Activated naive CD8-positive, alpha-beta T cell treated with anti-CD3 and anti-CD28 coated beads for 36 hours (primary cell): ENCODE data around the gene ZBTB37. TPM values are rescaled to one million over a fixed set of nuclear protein-coding genes. Genes with fewer than 3 reads are reported as not detected.
A peak's percentile ranks its signal among the peaks of the same experiment; 100 is the strongest.
"Not testable (repeated sequence)": the region's sequence is repeated elsewhere in the genome, so short reads cannot be mapped to it uniquely, and the experiment has no call there.

Experiments used
- DNase-seq: peaks from one replicate; pipeline ENCODE4 v3.0.0; 2021
- H3K27ac Mint-ChIP-seq: one replicate; pipeline ENCODE4 v1.8.0; 2022; ENCODE audit warnings: mild to moderate bottlenecking, moderate library complexity, mixed read lengths
- H3K27me3 Mint-ChIP-seq: one replicate; pipeline ENCODE4 v1.8.0; 2022; ENCODE audit warnings: mild to moderate bottlenecking, mixed read lengths
- H3K36me3 Mint-ChIP-seq: one replicate; pipeline ENCODE4 v1.8.0; 2021; ENCODE audit warnings: mild to moderate bottlenecking, mixed read lengths
- H3K4me1 Mint-ChIP-seq: one replicate; pipeline ENCODE4 v1.8.0; 2021; ENCODE audit warnings: mixed read lengths
- H3K4me3 Mint-ChIP-seq: one replicate; pipeline ENCODE4 v1.8.0; 2022; ENCODE audit warnings: mild to moderate bottlenecking, moderate library complexity, mixed read lengths
- H3K9me3 Mint-ChIP-seq: one replicate; pipeline ENCODE4 v1.8.0; 2022; ENCODE audit warnings: mixed read lengths
- total RNA-seq, 2 experiments: library from RNA; stranded (reverse); gene quantifications; one replicate each; pipeline ENCODE4 v1.2.3, GENCODE V29; 2021

The ZBTB37 gene
- total RNA-seq, 2 experiments from 2014 or later: 7.3 to 8.0 TPM

- Mint-ChIP-seq H3K27me3 (no peaks in the 10 kb centered on the region), H3K4me3 (no peak overlapping the region), H3K4me1 (peaks cover 3% of the 10 kb centered on the region), H3K9me3 (no peaks in the 10 kb centered on the region), H3K36me3 (peaks cover 21% of the 10 kb centered on the region), H3K27ac (no peak overlapping the region)
- no peak for DNase-seq
Observed at GRCh38 chr1:173878251-173878650, 10.1 kb downstream of the ZBTB37 start.

- H3K27me3 Mint-ChIP-seq, H3K27ac Mint-ChIP-seq: not testable (repeated sequence)
Observed at GRCh38 chr1:173881117-173881516, 12.9 kb downstream of the ZBTB37 start.

GRCh38 chr1:173884701-173885100 is 16.5 kb downstream of the ZBTB37 start:
- peaks cover 17% of the 10 kb centered on the region for H3K4me1 Mint-ChIP-seq
- DNase-seq: no peak
- no peak overlapping the region for H3K27ac Mint-ChIP-seq
- no peaks in the 10 kb centered on the region for H3K27me3 Mint-ChIP-seq
- H3K36me3 Mint-ChIP-seq: peaks cover 19% of the 10 kb centered on the region
- no peaks in the 10 kb centered on the region for H3K9me3 Mint-ChIP-seq
- H3K4me3 Mint-ChIP-seq: no peak overlapping the region

More at GRCh38 chr1:173881117-173881516, 12.9 kb downstream of the ZBTB37 start:
- H3K36me3 Mint-ChIP-seq: peaks cover 18% of the 10 kb centered on the region
- DNase-seq, H3K4me1 Mint-ChIP-seq, H3K9me3 Mint-ChIP-seq, H3K4me3 Mint-ChIP-seq: not testable (repeated sequence)

GRCh38 chr1:173886746-173887611 is 18.8 kb downstream of the ZBTB37 start:
- DNase-seq: no peak
- no peaks in the 10 kb centered on the region for H3K27me3 Mint-ChIP-seq
- H3K27ac Mint-ChIP-seq: no peak overlapping the region
- no peaks in the 10 kb centered on the region for H3K9me3 Mint-ChIP-seq
- no peak overlapping the region for H3K4me3 Mint-ChIP-seq
- H3K36me3 Mint-ChIP-seq: peaks cover 22% of the 10 kb centered on the region
- peaks cover 17% of the 10 kb centered on the region for H3K4me1 Mint-ChIP-seq

GRCh38 chr1:173887627-173888026 is 19.4 kb downstream of the ZBTB37 start:
- Mint-ChIP-seq H3K36me3 (peaks cover 24% of the 10 kb centered on the region), H3K27me3 (no peaks in the 10 kb centered on the region), H3K9me3 (no peaks in the 10 kb centered on the region), H3K27ac (no peak overlapping the region), H3K4me1 (peaks cover 19% of the 10 kb centered on the region), H3K4me3 (no peak overlapping the region)
- DNase-seq: no peak

GRCh38 chr1:173888749-173889148 is 20.6 kb downstream of the ZBTB37 start:
- no peak for DNase-seq
- no peaks in the 10 kb centered on the region for H3K27me3 Mint-ChIP-seq
- peaks cover 19% of the 10 kb centered on the region for H3K4me1 Mint-ChIP-seq
- no peak overlapping the region for H3K4me3 Mint-ChIP-seq
- H3K9me3 Mint-ChIP-seq: no peaks in the 10 kb centered on the region
- H3K36me3 Mint-ChIP-seq: peaks cover 30% of the 10 kb centered on the region
- no peak overlapping the region for H3K27ac Mint-ChIP-seq

- Mint-ChIP-seq H3K27ac (no peak overlapping the region), H3K9me3 (no peaks in the 10 kb centered on the region), H3K36me3 (peaks cover 32% of the 10 kb centered on the region), H3K27me3 (no peaks in the 10 kb centered on the region), H3K4me3 (no peak overlapping the region), H3K4me1 (peaks cover 19% of the 10 kb centered on the region)
- no peak for DNase-seq
Observed at GRCh38 chr1:173889885-173890284, 21.7 kb downstream of the ZBTB37 start.

- Mint-ChIP-seq H3K4me1 (peaks cover 4% of the 10 kb centered on the region), H3K27me3 (no peaks in the 10 kb centered on the region), H3K27ac (no peak overlapping the region), H3K4me3 (no peak overlapping the region), H3K36me3 (peaks cover 24% of the 10 kb centered on the region), H3K9me3 (no peaks in the 10 kb centered on the region)
- DNase-seq: no peak
Observed at GRCh38 chr1:173893611-173894010, 25.4 kb downstream of the ZBTB37 start.

- no peak for DNase-seq
- Mint-ChIP-seq H3K4me1 (peaks cover 4% of the 10 kb centered on the region), H3K4me3 (no peak overlapping the region), H3K9me3 (no peaks in the 10 kb centered on the region), H3K36me3 (peaks cover 22% of the 10 kb centered on the region), H3K27me3 (no peaks in the 10 kb centered on the region), H3K27ac (no peak overlapping the region)
Observed at GRCh38 chr1:173894189-173894588, 26.0 kb downstream of the ZBTB37 start.

GRCh38 chr1:173900427-173900826 is 32.2 kb downstream of the ZBTB37 start:
- Mint-ChIP-seq H3K36me3 (peaks cover 9% of the 10 kb centered on the region), H3K4me3 (no peak overlapping the region), H3K9me3 (no peaks in the 10 kb centered on the region), H3K27ac (no peak overlapping the region), H3K4me1 (peaks cover 20% of the 10 kb centered on the region), H3K27me3 (no peaks in the 10 kb centered on the region)
- DNase-seq: no peak

GRCh38 chr1:173900992-173901391 is 32.8 kb downstream of the ZBTB37 start:
- H3K4me1 Mint-ChIP-seq: peaks cover 20% of the 10 kb centered on the region
- H3K4me3 Mint-ChIP-seq: no peak overlapping the region
- peaks cover 13% of the 10 kb centered on the region for H3K36me3 Mint-ChIP-seq
- H3K27me3 Mint-ChIP-seq: no peaks in the 10 kb centered on the region
- no peak for DNase-seq
- H3K9me3 Mint-ChIP-seq: peaks cover 2% of the 10 kb centered on the region
- no peak overlapping the region for H3K27ac Mint-ChIP-seq

- H3K9me3 Mint-ChIP-seq: peaks cover 2% of the 10 kb centered on the region
- no peak for DNase-seq
- H3K4me3 Mint-ChIP-seq: no peak overlapping the region
- no peak overlapping the region for H3K27ac Mint-ChIP-seq
- H3K36me3 Mint-ChIP-seq: peaks cover 10% of the 10 kb centered on the region
- H3K27me3 Mint-ChIP-seq: no peaks in the 10 kb centered on the region
- H3K4me1 Mint-ChIP-seq: peaks cover 18% of the 10 kb centered on the region
Observed at GRCh38 chr1:173903827-173904531, 35.8 kb downstream of the ZBTB37 start.

- no peak overlapping the region for H3K4me3 Mint-ChIP-seq
- DNase-seq: no peak
- H3K9me3 Mint-ChIP-seq: no peaks in the 10 kb centered on the region
- H3K4me1 Mint-ChIP-seq: no peaks in the 10 kb centered on the region
- no peaks in the 10 kb centered on the region for H3K36me3 Mint-ChIP-seq
- H3K27me3 Mint-ChIP-seq: no peaks in the 10 kb centered on the region
- H3K27ac Mint-ChIP-seq: no peak overlapping the region
Observed at GRCh38 chr1:173913111-173913510, 44.9 kb downstream of the ZBTB37 start.

GRCh38 chr1:173914366-173914871 is 46.2 kb downstream of the ZBTB37 start:
- Mint-ChIP-seq H3K27ac (no peak overlapping the region), H3K9me3 (no peaks in the 10 kb centered on the region), H3K27me3 (no peaks in the 10 kb centered on the region), H3K4me1 (no peaks in the 10 kb centered on the region), H3K4me3 (no peak overlapping the region), H3K36me3 (no peaks in the 10 kb centered on the region)
- peak; percentile 5 for DNase-seq

GRCh38 chr1:173915596-173915995 is 47.4 kb downstream of the ZBTB37 start:
- no peaks in the 10 kb centered on the region for H3K36me3 Mint-ChIP-seq
- no peaks in the 10 kb centered on the region for H3K9me3 Mint-ChIP-seq
- no peaks in the 10 kb centered on the region for H3K27me3 Mint-ChIP-seq
- DNase-seq: no peak
- no peak overlapping the region for H3K4me3 Mint-ChIP-seq
- no peaks in the 10 kb centered on the region for H3K4me1 Mint-ChIP-seq
- no peak overlapping the region for H3K27ac Mint-ChIP-seq
